Heart left ventricle (tissue), 16 donors: ENCODE data around the gene IL17F. TPM values are rescaled to one million over a fixed set of nuclear protein-coding genes. Genes with fewer than 3 reads are reported as not detected.

Experiments
- ATAC-seq, 4 donors: fragments of 200-7000 bp; cut with Tn5 transposase; one replicate each; pipeline ENCODE4 v1.9.1; 2020 to 2022; ENCODE audit warnings: moderate library complexity in 4 of 4, mild to moderate bottlenecking in 3 of 4, moderate number of reproducible peaks in 1 of 4
- DNase-seq, 5 donors: peaks; one replicate each; pipeline ENCODE4 v3.0.0-alpha.2; 2020
- H3K27ac ChIP-seq, 12 donors: fragments of 200-600 bp; sonication (generic) in 4 of 12; one replicate each; pipeline versions ENCODE4 v1.5.0 to v1.8.0; 2016 to 2022; ENCODE audit warnings: mild to moderate bottlenecking in 2 of 12
- H3K27me3 ChIP-seq, 9 donors: fragments of 200-600 bp; sonication (generic) in 2 of 9; one replicate each; pipeline versions ENCODE4 v1.5.1 to v1.8.0; 2016 to 2022; ENCODE audit warnings: mild to moderate bottlenecking in 3 of 9
- H3K36me3 ChIP-seq, 9 donors: fragments of 200-600 bp; sonication (generic) in 2 of 9; one replicate each; pipeline versions ENCODE4 v1.5.0 to v1.8.0; 2018 to 2022; ENCODE audit warnings: mild to moderate bottlenecking in 2 of 9
- H3K4me1 ChIP-seq, 12 donors: fragments of 200-600 bp; sonication (generic) in 4 of 12; one replicate each; pipeline versions ENCODE4 v1.5.0 to v1.8.0; 2016 to 2022; ENCODE audit warnings: mild to moderate bottlenecking in 3 of 12
- H3K4me3 ChIP-seq, 12 donors: fragments of 200-600 bp; sonication (generic) in 4 of 12; one replicate each; pipeline versions ENCODE4 v1.5.0 to v1.8.0; 2017 to 2022; ENCODE audit warnings: mild to moderate bottlenecking in 9 of 12, moderate library complexity in 4 of 12
- H3K9me3 ChIP-seq, 12 donors: fragments of 200-600 bp; sonication (generic) in 4 of 12; one replicate each; pipeline versions ENCODE4 v1.5.0 to v1.8.0; 2016 to 2022; ENCODE audit warnings: mild to moderate bottlenecking in 1 of 12
- POLR2A ChIP-seq, 2 donors: fragments of 450-650 bp; IDR thresholded peaks; one replicate each; pipeline ENCODE4 v1.6.1; 2017; ENCODE audit warnings: antibody characterized with exemption in 2 of 2, mild to moderate bottlenecking in 2 of 2, moderate library complexity in 2 of 2
- WGBS, 4 donors: extraction: QIAGEN DNeasy Blood & Tissue Kit in 2 of 4; methylation state at CpG; one replicate each; pipeline versions ENCODE4 v1.1.5 to v1.1.7; 2013 to 2018; 5-methylcytosine and 5-hydroxymethylcytosine counted together
- intact Hi-C, 10 donors: fragments of 100-400 bp; cut with DNase I; formaldehyde crosslinking; loops; one replicate each; pipeline versions ENCODE4 v1.11.1 to v1.14.2; 2022
- polyA plus RNA-seq, 2 donors: library from polyadenylated mRNA; stranded (reverse); fragments of 200-250 nt; gene quantifications; one replicate each; pipeline ENCODE4 v1.2.3, GENCODE V29; 2013
- total RNA-seq, 9 donors: library from RNA; depleted of rRNA in 2 of 9; stranded (reverse); fragments of >200 nt in 2 of 9; fragmentation: NEBNext Ultra II Directional in 3 of 9; extraction: Animal tissue kit (Norgen Biotek cat#: 25700) in 3 of 9; gene quantifications; one replicate each; pipeline versions ENCODE4 v1.1.0 to v1.2.4, GENCODE V29; 2016 to 2023
- TF ChIP-seq, protein P1 (sequence below), 12 donors: fragments of 200-600 bp; sonication (generic) in 4 of 12; IDR thresholded peaks; one replicate each; pipeline versions ENCODE4 v1.5.0 to v1.8.0; 2018 to 2022; ENCODE audit warnings: antibody characterized with exemption in 12 of 12, mild to moderate bottlenecking in 5 of 12
- donor health status: ischemic (EF 13 %, LVEDD 7.1; RV severe dilation, severe dysfunction).
- donor health status: healthy with polysubstance abuse.
- donor health status: DM: no; HTN: yes; CAD: no.
- donor health status: DM: no; HTN: no; CAD: no.
- donor health status: ischemic (EF 25% LVEDD 6.9; RV normal size, moderate dysfunction).
- donor health status: ischemic (EF 25% LVEDD 5.7; RV mildly dilated, moderate dysfunction).
- donor health status: healthy.
- donor health status: DM: yes; HTN: yes; CAD: no.
- donor health status: ischemic (EF 35%, LVEDD 5.7; RV mildly dilated, moderate dysfunction).
- donor health status: nonischemic (EF 11% LVEDD 7.7; RV severe dilation, severe dysfunction).
- donor health status: DM: yes; HTN: yes; CAD: no.
- donor health status: PGD.
- donor health status: ischemic (EF 29% LVEDD 5.4; RV normal size, mild dysfunction).
- donor health status: nonischemic (EF 23%, LVEDD 6.1; RV moderate dilation, normal function).

Gene IL17F
- total and polyA plus RNA-seq, 11 donors: not detected

DNA sequence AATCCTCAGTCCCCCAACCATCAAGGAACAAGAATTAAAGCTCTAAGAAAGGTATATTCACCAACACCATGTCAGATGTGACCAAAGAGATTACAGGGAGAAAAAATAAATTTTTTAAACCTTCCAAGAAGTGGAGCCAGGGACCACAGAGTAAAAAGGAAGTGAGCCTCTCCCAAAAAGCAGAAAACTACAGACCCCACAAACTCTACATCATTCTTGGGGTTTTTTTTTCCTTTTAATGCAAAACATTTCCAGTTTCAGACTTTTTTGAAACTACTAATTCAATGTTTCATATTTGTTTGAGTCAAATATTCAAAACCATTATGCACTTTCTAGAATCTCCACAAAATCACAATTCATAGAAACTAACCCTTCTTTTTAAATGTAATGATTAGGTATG, 6.8 kb upstream of the IL17F start:
- no peak overlapping the region for H3K27ac ChIP-seq
- no peaks in the 10 kb centered on the region for H3K36me3 ChIP-seq
- intact Hi-C loops: no loop called here
- H3K4me3 ChIP-seq: no peak overlapping the region
- no peaks in the 10 kb centered on the region for H3K4me1 ChIP-seq
- peaks cover 0 to 28% (median 0%) of the 10 kb centered on the region in 9 donors for H3K27me3 ChIP-seq
- DNase-seq (no peak), ATAC-seq (no peak)
- TF ChIP-seq, protein P1, sequence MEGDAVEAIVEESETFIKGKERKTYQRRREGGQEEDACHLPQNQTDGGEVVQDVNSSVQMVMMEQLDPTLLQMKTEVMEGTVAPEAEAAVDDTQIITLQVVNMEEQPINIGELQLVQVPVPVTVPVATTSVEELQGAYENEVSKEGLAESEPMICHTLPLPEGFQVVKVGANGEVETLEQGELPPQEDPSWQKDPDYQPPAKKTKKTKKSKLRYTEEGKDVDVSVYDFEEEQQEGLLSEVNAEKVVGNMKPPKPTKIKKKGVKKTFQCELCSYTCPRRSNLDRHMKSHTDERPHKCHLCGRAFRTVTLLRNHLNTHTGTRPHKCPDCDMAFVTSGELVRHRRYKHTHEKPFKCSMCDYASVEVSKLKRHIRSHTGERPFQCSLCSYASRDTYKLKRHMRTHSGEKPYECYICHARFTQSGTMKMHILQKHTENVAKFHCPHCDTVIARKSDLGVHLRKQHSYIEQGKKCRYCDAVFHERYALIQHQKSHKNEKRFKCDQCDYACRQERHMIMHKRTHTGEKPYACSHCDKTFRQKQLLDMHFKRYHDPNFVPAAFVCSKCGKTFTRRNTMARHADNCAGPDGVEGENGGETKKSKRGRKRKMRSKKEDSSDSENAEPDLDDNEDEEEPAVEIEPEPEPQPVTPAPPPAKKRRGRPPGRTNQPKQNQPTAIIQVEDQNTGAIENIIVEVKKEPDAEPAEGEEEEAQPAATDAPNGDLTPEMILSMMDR (IDR thresholded peaks at IDR 0.05): no peak
- no peak for TF ChIP-seq POLR2A (IDR thresholded peaks at IDR 0.05)
- H3K9me3 ChIP-seq: no peaks in the 10 kb centered on the region

DNA sequence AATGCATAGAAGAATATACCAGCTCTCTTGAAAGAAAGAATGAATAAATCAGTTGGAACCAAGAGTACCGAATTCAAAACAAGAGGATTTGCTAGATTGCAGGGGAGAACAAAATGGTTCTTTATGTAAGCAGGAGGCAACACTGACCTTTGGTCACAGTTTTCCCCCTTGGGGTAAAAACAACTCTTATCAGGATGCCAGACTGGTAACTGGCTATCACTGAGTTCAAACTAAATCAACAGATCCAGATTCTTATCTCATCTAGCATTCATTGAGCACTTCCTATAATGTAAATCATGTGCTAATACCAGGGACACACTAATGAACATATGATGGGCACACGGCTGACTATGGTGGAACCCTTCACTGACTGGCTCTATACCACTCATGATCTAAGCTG, 4.8 kb upstream of the IL17F start:
- no peak for DNase-seq
- no peaks in the 10 kb centered on the region for H3K9me3 ChIP-seq
- no peak overlapping the region for H3K4me3 ChIP-seq
- no peak overlapping the region for H3K27ac ChIP-seq
- TF ChIP-seq POLR2A (IDR thresholded peaks at IDR 0.05): no peak
- TF ChIP-seq, protein P1 (IDR thresholded peaks at IDR 0.05): no peak
- H3K4me1 ChIP-seq: no peaks in the 10 kb centered on the region
- peaks cover 0 to 18% (median 0%) of the 10 kb centered on the region in 9 donors for H3K27me3 ChIP-seq
- ATAC-seq: no peak
- WGBS, 4 donors: 74 to 91% (median 80%) methylated on average over 2 of the region's 2 CpGs
- H3K36me3 ChIP-seq: no peaks in the 10 kb centered on the region
- intact Hi-C loops: no loop called here

DNA sequence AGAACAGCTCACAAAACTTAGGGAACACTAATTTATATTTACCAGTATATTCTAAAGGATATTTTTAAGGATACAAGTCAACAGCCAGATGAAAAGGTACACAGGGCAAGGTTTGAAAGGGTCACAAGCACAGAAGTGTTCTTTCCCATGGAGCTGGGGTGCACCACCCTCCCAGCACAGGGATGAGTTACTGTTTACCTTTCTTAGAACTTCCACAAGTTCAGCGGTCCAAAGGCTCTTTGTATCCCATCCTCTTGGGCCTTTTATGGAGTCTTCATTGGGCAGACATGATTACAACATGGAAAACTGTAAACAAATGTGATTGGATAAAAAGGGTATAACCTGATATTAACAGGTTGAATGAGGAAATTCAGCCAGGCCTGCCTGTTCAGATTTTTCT, 1.1 kb upstream of the IL17F start:
- TF ChIP-seq, protein P1 (IDR thresholded peaks at IDR 0.05): no peak
- TF ChIP-seq POLR2A (IDR thresholded peaks at IDR 0.05): no peak
- intact Hi-C loops: no loop called here
- H3K4me3 ChIP-seq: no peak overlapping the region
- WGBS, 4 donors: 82 to 91% (median 87%) methylated on average over 1 of the region's 1 CpG
- no peaks in the 10 kb centered on the region for H3K36me3 ChIP-seq
- DNase-seq: no peak
- no peak for ATAC-seq
- peaks cover 0 to 9% (median 0%) of the 10 kb centered on the region in 9 donors for H3K27me3 ChIP-seq
- no peaks in the 10 kb centered on the region for H3K9me3 ChIP-seq
- H3K4me1 ChIP-seq: no peaks in the 10 kb centered on the region
- H3K27ac ChIP-seq: no peak overlapping the region

DNA sequence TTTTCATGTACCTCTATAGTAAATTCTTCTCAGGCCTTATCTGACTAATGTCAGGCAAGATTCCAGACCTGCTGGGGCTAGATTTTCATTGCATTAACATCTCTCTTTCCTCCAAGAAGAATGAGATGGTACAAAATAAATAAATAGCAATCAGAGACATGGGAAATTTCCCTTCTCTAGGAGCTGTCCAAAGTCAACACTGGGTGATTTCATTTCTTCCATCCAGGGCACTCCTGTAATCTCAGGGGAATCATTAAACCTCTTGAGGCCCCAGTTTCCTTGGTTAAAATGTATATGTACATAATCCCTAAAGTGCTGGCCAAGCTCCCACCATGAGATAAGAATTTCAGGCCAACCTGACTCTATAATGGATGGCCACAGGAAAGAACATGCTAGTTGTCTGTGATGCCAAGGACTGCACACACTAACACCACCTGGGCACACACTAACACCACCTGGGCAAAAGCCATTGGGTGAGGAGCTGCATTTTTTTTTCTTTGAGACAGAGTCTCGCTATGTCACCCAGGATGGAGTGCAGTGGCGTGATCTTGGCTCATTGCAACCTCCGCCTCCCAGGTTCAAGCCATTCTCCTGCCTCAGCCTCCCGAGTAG, 912 bp downstream of the IL17F start:
- intact Hi-C loops: no loop called here
- Histone ChIP-seq H3K27ac (no peak overlapping the region), H3K4me1 (no peaks in the 10 kb centered on the region), H3K27me3 (peaks cover 0 to 5% (median 0%) of the 10 kb centered on the region in 9 donors), H3K36me3 (no peaks in the 10 kb centered on the region), H3K9me3 (no peaks in the 10 kb centered on the region), H3K4me3 (no peak overlapping the region)
- DNase-seq: no peak
- no peak for ATAC-seq
- WGBS, 4 donors: 91 to 96% (median 93%) methylated on average over 4 of the region's 4 CpGs
- TF ChIP-seq, protein P1 (IDR thresholded peaks at IDR 0.05): no peak
- no peak for TF ChIP-seq POLR2A (IDR thresholded peaks at IDR 0.05)
